Fibroblast of skin of back (primary cell): ENCODE measurements around the gene RETREG1.
"Not testable (repeated sequence)": the region's sequence is repeated elsewhere in the genome, so short reads cannot be mapped to it uniquely, and the experiment has no call there.

Experiments
- DNase-seq: peaks from one replicate; pipeline ENCODE4 v3.0.0-alpha.2; 2013

Gene RETREG1

DNA sequence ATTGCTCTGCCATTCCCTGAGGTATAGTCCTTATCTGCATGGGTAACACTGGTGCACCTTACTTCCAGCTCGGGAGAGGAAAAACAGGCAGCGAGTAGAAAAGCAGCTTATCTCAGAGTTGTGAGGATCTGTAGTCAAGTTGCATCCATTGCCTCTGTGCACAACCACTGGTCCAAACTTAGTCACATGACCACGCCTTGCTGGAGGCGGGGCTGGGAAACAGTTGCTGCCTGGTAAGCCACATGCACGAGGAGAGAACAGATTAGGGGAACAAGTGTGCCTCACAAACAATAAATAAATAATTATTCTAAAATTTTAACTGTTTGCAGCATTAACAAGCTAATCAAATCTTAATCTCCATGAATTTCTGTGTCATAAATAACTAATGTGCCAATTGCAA is 169.8 kb downstream of the RETREG1 start:
- DNase-seq: no peak

DNA sequence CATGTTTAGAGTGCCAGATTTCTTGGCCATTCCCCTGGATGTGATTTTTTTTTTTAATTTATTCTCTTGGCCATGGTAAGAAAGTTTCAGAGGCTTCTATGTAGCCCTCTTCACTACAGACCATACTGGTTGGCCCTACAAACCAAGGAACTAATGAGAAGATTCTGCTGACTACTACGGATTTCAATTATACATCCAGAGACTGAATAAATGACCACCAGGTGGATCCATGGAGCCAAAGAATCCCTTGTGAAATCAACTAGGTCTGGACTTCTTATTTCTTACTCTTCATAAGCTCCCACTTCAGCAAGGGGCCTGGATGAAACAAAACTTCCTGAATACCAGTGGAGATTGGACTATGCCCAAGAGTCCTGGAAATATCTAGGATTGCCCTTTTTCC is 178.8 kb downstream of the RETREG1 start:
- DNase-seq: no peak

DNA sequence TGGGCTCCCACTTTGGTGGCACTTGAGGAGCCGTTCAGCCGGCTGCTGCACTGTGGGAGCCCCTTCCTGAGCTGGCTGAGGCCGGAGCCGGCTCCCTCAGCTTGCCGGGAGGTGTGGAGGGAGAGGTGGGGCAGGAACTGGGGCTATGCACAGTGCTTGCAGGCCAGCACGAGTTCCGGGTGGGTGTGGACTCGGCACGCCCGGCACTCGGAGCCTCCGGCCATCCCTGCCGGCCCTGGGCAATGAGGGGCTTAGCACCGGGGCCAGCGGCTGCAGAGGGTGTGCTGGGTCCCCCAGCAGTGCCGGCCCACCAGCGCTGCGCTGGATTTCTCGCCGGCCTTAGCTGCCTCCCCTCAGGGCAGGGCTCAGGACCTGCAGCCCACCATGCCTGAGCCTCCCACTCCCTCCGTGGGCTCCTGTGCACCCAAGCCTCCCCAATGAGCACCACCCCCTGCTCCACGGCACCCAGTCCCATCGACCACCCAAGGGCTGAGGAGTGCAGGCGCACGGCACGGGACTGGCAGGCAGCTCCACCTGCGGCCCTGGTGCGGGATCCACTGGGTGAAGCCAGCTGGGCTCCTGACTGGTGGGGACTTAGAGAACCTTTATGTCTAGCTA is 180.6 kb downstream of the RETREG1 start:
- not testable (repeated sequence) for DNase-seq

DNA sequence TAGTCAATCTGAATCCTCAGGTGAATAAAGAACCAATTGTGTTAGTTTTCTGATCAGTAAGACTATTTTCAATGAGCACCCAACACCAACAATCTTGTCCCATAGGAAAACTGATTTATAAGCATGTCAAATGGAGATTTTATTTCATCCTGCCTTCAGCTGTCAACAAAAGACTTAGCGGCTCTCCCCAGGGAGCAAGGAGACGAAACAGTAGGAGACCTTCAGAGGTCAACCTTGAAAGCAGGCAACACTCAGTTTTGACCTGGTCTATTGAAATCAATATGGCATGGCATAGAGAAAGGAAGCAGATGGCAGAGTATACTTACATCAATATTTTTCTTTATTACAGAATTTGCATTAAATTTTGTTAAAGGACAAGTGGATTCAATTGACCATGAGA is 185.3 kb downstream of the RETREG1 start:
- DNase-seq: no peak

DNA sequence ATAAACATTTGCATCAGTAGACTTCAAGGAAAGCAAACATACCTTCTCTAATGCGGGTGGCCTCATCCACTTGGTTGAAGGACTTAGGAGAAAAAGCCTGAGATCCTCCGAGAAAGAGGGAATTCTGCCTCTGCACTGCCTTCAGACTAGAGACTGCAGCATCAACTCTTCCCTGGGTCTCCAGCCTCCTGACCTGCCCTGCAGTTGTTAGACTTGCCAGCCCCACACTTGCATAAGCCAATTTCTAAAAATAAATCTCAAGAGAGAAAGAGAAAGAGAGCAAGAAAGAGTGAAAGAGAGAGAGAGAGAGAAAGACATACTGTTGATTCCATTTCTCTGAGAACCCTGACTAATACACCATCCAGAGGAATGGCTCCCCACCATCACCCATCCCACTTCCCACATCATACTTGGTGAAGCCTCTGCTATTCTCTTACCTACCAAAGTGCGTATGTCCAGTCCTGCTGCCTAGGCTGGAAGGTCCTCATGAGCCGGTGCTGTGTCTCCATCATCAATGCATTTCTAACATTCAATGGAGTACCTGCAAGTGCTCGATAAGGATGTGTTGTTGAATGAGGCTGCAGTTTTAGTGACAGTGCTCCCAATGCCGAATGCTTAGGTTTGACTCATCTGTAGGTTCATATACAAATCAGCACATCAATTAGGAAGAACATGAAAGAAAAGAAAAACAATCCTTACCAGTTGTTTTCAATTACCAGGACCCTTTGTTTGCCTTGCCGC is 186.3 kb downstream of the RETREG1 start:
- DNase-seq: no peak

DNA sequence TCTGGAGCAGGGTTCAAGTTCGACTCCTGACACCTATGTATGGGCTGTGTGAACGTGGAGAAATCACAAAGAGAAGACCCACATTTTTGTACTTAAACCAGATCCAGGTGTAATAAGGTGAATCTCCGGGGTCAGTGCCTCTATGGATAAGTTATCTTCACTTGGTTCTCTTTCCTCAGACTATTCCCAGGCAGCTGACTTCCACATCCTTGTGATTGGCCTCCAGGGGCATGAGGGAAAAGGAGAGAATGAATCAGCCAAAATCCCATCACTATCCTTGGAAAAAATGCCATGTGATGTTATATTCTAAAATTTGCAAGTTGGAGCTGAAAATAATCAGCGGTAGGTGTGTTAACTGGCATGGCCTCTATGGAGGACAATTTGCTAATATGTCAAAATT is 188.4 kb downstream of the RETREG1 start:
- DNase-seq: no peak

DNA sequence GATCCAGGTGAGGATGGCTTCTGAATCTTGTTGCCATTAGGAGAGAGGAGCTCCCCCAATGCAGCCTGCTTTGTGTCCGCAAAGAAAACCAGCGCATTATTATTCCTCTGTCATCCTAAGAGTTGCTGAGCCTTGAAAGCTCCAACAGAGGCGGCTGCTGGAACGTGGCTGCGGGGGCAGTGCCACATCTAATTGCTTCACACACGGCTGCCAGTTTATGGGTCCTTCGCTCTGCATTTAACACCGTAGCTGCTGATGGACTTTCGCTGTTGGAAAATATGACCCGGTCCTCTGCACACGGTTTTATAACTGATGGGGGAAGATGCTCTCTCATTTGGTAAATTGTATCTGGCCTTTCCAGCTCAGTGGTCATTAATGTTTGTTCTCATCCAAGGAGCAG is 189.2 kb downstream of the RETREG1 start:
- DNase-seq: no peak
